ENCODE results near the gene PHACTR3.

PHACTR3 gene

GRCh38 chr20:59821788-59822187 lies 217.4 kb downstream of the PHACTR3 start:
- DNase-seq = no peak

GRCh38 chr20:59822291-59823029 lies 218.1 kb downstream of the PHACTR3 start:
- no peak for DNase-seq

- peak; percentile 15 for DNase-seq
These were observed 218.7 kb downstream of the PHACTR3 start for GRCh38 chr20:59823030-59823423.

GRCh38 chr20:59823491-59824259 lies 219.3 kb downstream of the PHACTR3 start:
- no peak for DNase-seq

GRCh38 chr20:59824711-59825562 lies 220.6 kb downstream of the PHACTR3 start:
- DNase-seq = peak; percentile 22

GRCh38 chr20:59825563-59825920 lies 221.2 kb downstream of the PHACTR3 start:
- DNase-seq = no peak

GRCh38 chr20:59825944-59826759 lies 221.8 kb downstream of the PHACTR3 start:
- DNase-seq = peak; percentile 18

GRCh38 chr20:59827138-59828056 lies 223.1 kb downstream of the PHACTR3 start:
- DNase-seq = no peak

GRCh38 chr20:59828125-59829053 lies 224.0 kb downstream of the PHACTR3 start:
- no peak for DNase-seq

GRCh38 chr20:59829054-59829785 lies 224.9 kb downstream of the PHACTR3 start:
- no peak for DNase-seq

- DNase-seq = no peak
These were observed 225.7 kb downstream of the PHACTR3 start for GRCh38 chr20:59829786-59830664.

- no peak for DNase-seq
These were observed 226.3 kb downstream of the PHACTR3 start for GRCh38 chr20:59830665-59831023.

GRCh38 chr20:59831024-59831915 lies 226.9 kb downstream of the PHACTR3 start:
- no peak for DNase-seq

- no peak for DNase-seq
These were observed 227.6 kb downstream of the PHACTR3 start for GRCh38 chr20:59831916-59832270.

GRCh38 chr20:59832406-59833363 lies 228.3 kb downstream of the PHACTR3 start:
- no peak for DNase-seq

GRCh38 chr20:59835057-59835447 lies 230.7 kb downstream of the PHACTR3 start:
- no peak for DNase-seq
